Liver (tissue), 9 donors: ENCODE results near the gene SCUBE1. TPM values are rescaled to one million over a fixed set of nuclear protein-coding genes. Genes with fewer than 3 reads are reported as not detected.

Experiments used
- DNase-seq: peaks from one replicate; pipeline ENCODE4 v3.0.0-alpha.2; 2017; ENCODE audit warnings: low spot score
- H3K27ac ChIP-seq, 2 donors: one replicate each; pipeline ENCODE4 v1.7.0; 2013; ENCODE audit warnings: inconsistent platforms in 2 of 2, low read length in 2 of 2, control low read depth in 1 of 2, low read depth in 1 of 2, mild to moderate bottlenecking in 1 of 2
- H3K27me3 ChIP-seq, 4 donors: one replicate each; pipeline versions ENCODE4 v1.6.1 to v1.7.0; 2013; ENCODE audit warnings: low read length in 3 of 4, inconsistent platforms in 1 of 4, mild to moderate bottlenecking in 1 of 4, moderate library complexity in 1 of 4; ENCODE audit not compliant: control insufficient read depth in 4 of 4, insufficient read depth in 4 of 4
- H3K36me3 ChIP-seq, 4 donors: one replicate each; pipeline versions ENCODE4 v1.6.1 to v1.7.0; 2013; ENCODE audit warnings: low read length in 3 of 4, mild to moderate bottlenecking in 3 of 4, low read depth in 1 of 4, moderate library complexity in 1 of 4; ENCODE audit not compliant: control insufficient read depth in 4 of 4, insufficient read depth in 3 of 4
- H3K4me1 ChIP-seq, 4 donors: one replicate each; pipeline versions ENCODE4 v1.6.1 to v1.7.0; 2013; ENCODE audit warnings: low read length in 3 of 4, mild to moderate bottlenecking in 3 of 4, moderate library complexity in 1 of 4; ENCODE audit not compliant: control insufficient read depth in 4 of 4, insufficient read depth in 4 of 4
- H3K4me3 ChIP-seq, 3 donors: one replicate each; pipeline versions ENCODE4 v1.6.1 to v1.7.0; 2013; ENCODE audit warnings: low read length in 3 of 3, control low read depth in 1 of 3, low read depth in 1 of 3, mild to moderate bottlenecking in 1 of 3
- H3K9ac ChIP-seq, 2 donors: one replicate each; pipeline ENCODE4 v1.7.0; 2013; ENCODE audit warnings: low read length in 2 of 2, mild to moderate bottlenecking in 2 of 2, moderate library complexity in 2 of 2, control low read depth in 1 of 2, low read depth in 1 of 2
- H3K9me3 ChIP-seq, 4 donors: one replicate each; pipeline versions ENCODE4 v1.6.1 to v1.7.0; 2013; ENCODE audit warnings: low read length in 3 of 4; ENCODE audit not compliant: control insufficient read depth in 4 of 4
- CTCF ChIP-seq: fragments of 150-350 bp; IDR thresholded peaks from 2 replicates; pipeline ENCODE4 v1.5.1; 2017; ENCODE audit warnings: improper control_type of control experiment, low read depth, low read length; ENCODE audit not compliant: missing input control
- EGR1 ChIP-seq, 2 donors: IDR thresholded peaks; 2 replicates each; pipeline ENCODE4 v1.6.1; 2016 to 2018; ENCODE audit warnings: antibody characterized with exemption in 2 of 2, low read depth in 2 of 2
- FOXA1 ChIP-seq: IDR thresholded peaks from 2 replicates; pipeline ENCODE4 v1.6.1; 2016; ENCODE audit warnings: antibody characterized with exemption
- GABPA ChIP-seq, 2 donors: IDR thresholded peaks in 1 of 2; conservative IDR thresholded peaks in 1 of 2; 2 replicates each; pipeline ENCODE4 v1.6.1; 2016; ENCODE audit warnings: antibody characterized with exemption in 2 of 2, mild to moderate bottlenecking in 1 of 2, moderate library complexity in 1 of 2
- HNF4A ChIP-seq, 2 donors: conservative IDR thresholded peaks; 2 replicates each; pipeline ENCODE4 v1.6.1; 2016; ENCODE audit warnings: antibody characterized with exemption in 2 of 2, mild to moderate bottlenecking in 2 of 2
- HNF4G ChIP-seq: IDR thresholded peaks from 2 replicates; pipeline ENCODE4 v1.6.1; 2016; ENCODE audit warnings: antibody characterized with exemption
- JUND ChIP-seq, 2 donors: IDR thresholded peaks; 2 replicates each; pipeline ENCODE4 v1.6.1; 2016; ENCODE audit warnings: antibody characterized with exemption in 2 of 2
- RAD21 ChIP-seq, 2 donors: IDR thresholded peaks; 2 replicates each; pipeline ENCODE4 v1.6.1; 2016; ENCODE audit warnings: antibody characterized with exemption in 2 of 2, mild to moderate bottlenecking in 2 of 2
- REST ChIP-seq: IDR thresholded peaks from 2 replicates; pipeline ENCODE4 v1.6.1; 2016; ENCODE audit warnings: antibody characterized with exemption, mild to moderate bottlenecking
- RXRA ChIP-seq, 2 donors: IDR thresholded peaks; 2 replicates each; pipeline ENCODE4 v1.6.1; 2017 to 2018; ENCODE audit warnings: antibody characterized with exemption in 2 of 2, mild to moderate bottlenecking in 1 of 2
- SP1 ChIP-seq: IDR thresholded peaks from 2 replicates; pipeline ENCODE4 v1.6.1; 2018; ENCODE audit warnings: antibody characterized with exemption, mild to moderate bottlenecking
- TAF1 ChIP-seq: conservative IDR thresholded peaks from 2 replicates; pipeline ENCODE4 v1.6.1; 2016; ENCODE audit warnings: antibody characterized with exemption, mild to moderate bottlenecking
- YY1 ChIP-seq: IDR thresholded peaks from 2 replicates; pipeline ENCODE4 v1.6.1; 2016; ENCODE audit warnings: antibody characterized with exemption, mild to moderate bottlenecking
- WGBS: extraction: QIAGEN DNeasy Blood & Tissue Kit; methylation state at CpG from one replicate; pipeline ENCODE4 v1.1.7; 2013; 5-methylcytosine and 5-hydroxymethylcytosine counted together
- polyA plus RNA-seq, 2 donors: library from polyadenylated mRNA; stranded (reverse) in 1 of 2; unstranded in 1 of 2; fragments of 200-250 nt in 1 of 2; fragments of >200 nt in 1 of 2; fragmentation: Nextera tagmentation in 1 of 2; extraction: Ambion mirVana in 1 of 2; gene quantifications; one replicate each; pipeline versions ENCODE4 v1.2.1 to v1.2.3, GENCODE V29; 2013 to 2015
- total RNA-seq, 2 donors: library from RNA; depleted of rRNA; stranded (reverse); fragments of >200 nt; gene quantifications; one replicate each; pipeline ENCODE4 v1.2.3, GENCODE V29; 2014
- TF ChIP-seq, protein P1 (sequence below): IDR thresholded peaks from 2 replicates; pipeline ENCODE4 v1.6.1; 2016; ENCODE audit warnings: antibody characterized with exemption
- TF ChIP-seq, protein P2 (sequence below): IDR thresholded peaks from 2 replicates; pipeline ENCODE4 v1.6.1; 2016; ENCODE audit warnings: antibody characterized with exemption
- TF ChIP-seq, protein P3 (sequence below): IDR thresholded peaks from 2 replicates; pipeline ENCODE4 v1.6.1; 2016; ENCODE audit warnings: antibody characterized with exemption
- donor health status: healthy.
- donor health status: healthy.
- donor health status: healthy.
- donor health status: healthy.
- donor health status: healthy.

SCUBE1 gene
- total and polyA plus RNA-seq, 4 donors, result 0.07 to 0.46 (median 0.08) TPM; not detected in 1

DNA sequence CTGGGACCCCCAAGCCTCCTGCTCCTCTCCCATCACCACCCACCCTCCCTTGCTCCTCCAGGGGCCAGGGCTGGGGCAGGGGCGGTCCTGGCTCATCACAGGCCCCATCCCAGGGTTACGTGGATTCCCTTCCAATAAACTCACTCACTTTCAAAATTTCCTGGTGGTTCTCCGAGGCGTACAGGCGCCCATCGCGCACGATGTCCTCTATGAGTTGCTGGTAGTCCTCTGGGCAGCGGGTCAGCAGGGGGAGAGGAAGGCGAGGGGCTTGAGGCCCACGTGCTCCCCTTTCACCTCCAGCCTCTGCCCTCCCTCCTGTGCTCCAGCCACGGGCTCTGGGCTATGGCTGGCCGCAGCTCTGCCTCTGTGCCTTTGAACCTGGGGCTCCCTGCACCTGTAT lies 135.8 kb downstream of the SCUBE1 start:
- Histone ChIP-seq H3K9me3 (no peaks in the 10 kb centered on the region), H3K9ac (no peak overlapping the region), H3K4me3 (no peak overlapping the region), H3K27ac (no peak overlapping the region), H3K36me3 (no peaks in the 10 kb centered on the region), H3K27me3 (no peaks in the 10 kb centered on the region), H3K4me1 (no peaks in the 10 kb centered on the region)
- WGBS, result 93% methylated on average over 13 of the region's 13 CpGs
- TF ChIP-seq EGR1 (IDR thresholded peaks at IDR 0.05; ENCODE audit: low read depth in 2 of 2), result no peak
- no peak for TF ChIP-seq JUND (IDR thresholded peaks at IDR 0.05)
- TF ChIP-seq REST, result no peak
- no peak for TF ChIP-seq HNF4G
- TF ChIP-seq HNF4A (conservative IDR thresholded peaks at IDR 0.05), result no peak
- TF ChIP-seq YY1, result no peak
- TF ChIP-seq SP1, result no peak
- no peak for TF ChIP-seq RXRA (IDR thresholded peaks at IDR 0.05)
- TF ChIP-seq TAF1, result no peak
- TF ChIP-seq GABPA (IDR thresholded peaks at IDR 0.05 in 1 of 2, conservative IDR thresholded peaks at IDR 0.05 in 1 of 2), result no peak
- DNase-seq, result no peak

DNA sequence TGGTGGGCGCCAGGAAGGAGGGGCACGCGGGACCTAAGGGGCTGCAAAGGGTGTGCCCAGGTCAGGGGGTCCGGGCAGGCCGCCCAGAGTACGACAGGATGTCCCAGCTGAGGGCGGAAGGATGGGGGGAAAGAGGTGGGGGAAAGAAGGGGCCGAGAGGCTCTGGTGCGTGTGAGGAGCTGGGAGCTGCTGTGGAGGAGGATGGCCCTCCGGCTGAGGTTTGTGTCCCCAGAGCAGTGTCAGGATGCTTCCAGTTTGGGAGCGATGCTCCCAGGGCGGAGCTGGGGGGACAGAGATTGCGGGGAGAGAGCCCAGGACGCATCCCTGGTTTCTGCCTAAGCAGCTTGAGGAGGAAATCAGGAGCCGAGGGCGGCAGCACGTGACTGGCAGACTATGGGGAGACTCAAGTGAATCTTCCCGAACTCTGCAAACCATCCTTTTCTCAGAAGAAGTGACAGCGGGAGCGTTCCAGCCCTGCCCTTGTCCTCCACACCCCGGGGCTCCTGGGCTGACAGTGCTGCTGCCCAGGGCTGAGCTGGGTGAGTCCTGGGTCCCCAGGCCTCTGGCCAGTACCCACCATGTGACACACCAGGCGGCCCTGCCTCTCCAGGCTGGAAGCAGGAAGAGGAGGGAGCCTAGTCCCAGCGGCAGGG lies 136.5 kb downstream of the SCUBE1 start:
- Histone ChIP-seq H3K9ac (no peak overlapping the region), H3K27me3 (no peaks in the 10 kb centered on the region), H3K4me3 (no peak overlapping the region), H3K4me1 (no peaks in the 10 kb centered on the region), H3K36me3 (no peaks in the 10 kb centered on the region), H3K9me3 (no peaks in the 10 kb centered on the region), H3K27ac (no peak overlapping the region)
- no peak for TF ChIP-seq YY1
- TF ChIP-seq, protein P1, sequence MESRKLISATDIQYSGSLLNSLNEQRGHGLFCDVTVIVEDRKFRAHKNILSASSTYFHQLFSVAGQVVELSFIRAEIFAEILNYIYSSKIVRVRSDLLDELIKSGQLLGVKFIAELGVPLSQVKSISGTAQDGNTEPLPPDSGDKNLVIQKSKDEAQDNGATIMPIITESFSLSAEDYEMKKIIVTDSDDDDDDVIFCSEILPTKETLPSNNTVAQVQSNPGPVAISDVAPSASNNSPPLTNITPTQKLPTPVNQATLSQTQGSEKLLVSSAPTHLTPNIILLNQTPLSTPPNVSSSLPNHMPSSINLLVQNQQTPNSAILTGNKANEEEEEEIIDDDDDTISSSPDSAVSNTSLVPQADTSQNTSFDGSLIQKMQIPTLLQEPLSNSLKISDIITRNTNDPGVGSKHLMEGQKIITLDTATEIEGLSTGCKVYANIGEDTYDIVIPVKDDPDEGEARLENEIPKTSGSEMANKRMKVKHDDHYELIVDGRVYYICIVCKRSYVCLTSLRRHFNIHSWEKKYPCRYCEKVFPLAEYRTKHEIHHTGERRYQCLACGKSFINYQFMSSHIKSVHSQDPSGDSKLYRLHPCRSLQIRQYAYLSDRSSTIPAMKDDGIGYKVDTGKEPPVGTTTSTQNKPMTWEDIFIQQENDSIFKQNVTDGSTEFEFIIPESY, result no peak
- TF ChIP-seq EGR1 (IDR thresholded peaks at IDR 0.05; ENCODE audit: low read depth in 2 of 2), result no peak
- TF ChIP-seq HNF4A (conservative IDR thresholded peaks at IDR 0.05), result no peak
- TF ChIP-seq, protein P2, sequence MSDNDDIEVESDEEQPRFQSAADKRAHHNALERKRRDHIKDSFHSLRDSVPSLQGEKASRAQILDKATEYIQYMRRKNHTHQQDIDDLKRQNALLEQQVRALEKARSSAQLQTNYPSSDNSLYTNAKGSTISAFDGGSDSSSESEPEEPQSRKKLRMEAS, result no peak
- TF ChIP-seq GABPA (IDR thresholded peaks at IDR 0.05 in 1 of 2, conservative IDR thresholded peaks at IDR 0.05 in 1 of 2), result no peak
- TF ChIP-seq, protein P3, sequence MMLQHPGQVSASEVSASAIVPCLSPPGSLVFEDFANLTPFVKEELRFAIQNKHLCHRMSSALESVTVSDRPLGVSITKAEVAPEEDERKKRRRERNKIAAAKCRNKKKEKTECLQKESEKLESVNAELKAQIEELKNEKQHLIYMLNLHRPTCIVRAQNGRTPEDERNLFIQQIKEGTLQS, result no peak
- TF ChIP-seq FOXA1, result no peak
- no peak for TF ChIP-seq TAF1
- no peak for TF ChIP-seq RAD21 (IDR thresholded peaks at IDR 0.05)
- no peak for TF ChIP-seq CTCF
- no peak for TF ChIP-seq REST
- no peak for TF ChIP-seq HNF4G
- no peak for TF ChIP-seq SP1
- WGBS, result 68% methylated on average over 23 of the region's 23 CpGs
- DNase-seq, result no peak
